Breast epithelium (tissue), 3 donors: Measurements from ENCODE around the gene NDEL1.

Source experiments
- POLR2A ChIP-seq: fragments of 450-650 bp; IDR thresholded peaks from one replicate; pipeline ENCODE4 v1.6.1; 2016; ENCODE audit warnings: antibody characterized with exemption, mild to moderate bottlenecking, moderate library complexity
- POLR2AphosphoS5 ChIP-seq, 3 donors: sonication (generic); formaldehyde crosslinking; IDR thresholded peaks; one replicate each; pipeline ENCODE4 v1.6.1; 2017; ENCODE audit warnings: antibody characterized with exemption in 3 of 3

GRCh38 chr17:8473451-8474192 is 37.9 kb downstream of the NDEL1 start:
- TF ChIP-seq POLR2AphosphoS5 (IDR thresholded peaks at IDR 0.05) (no peak), POLR2A (no peak)
